Neural cell (in vitro differentiated cells): Measurements from ENCODE around the gene SERPINA6. TPM values are rescaled to one million over a fixed set of nuclear protein-coding genes. Genes with fewer than 3 reads are reported as not detected.
"Not testable (repeated sequence)": the region's sequence is repeated elsewhere in the genome, so short reads cannot be mapped to it uniquely, and the experiment has no call there.

Experiments used
- H2AFZ ChIP-seq: fragments of 200-600, 300-800 bp; sonication (generic), shearing (Covaris generic); 2 replicates; pipeline ENCODE4 v1.6.0; 2014; ENCODE audit warnings: low read depth, mild to moderate bottlenecking, antibody characterized with exemption, low read length, moderate library complexity
- H3F3A ChIP-seq: fragments of 200-600 bp; shearing (Covaris generic); 2 replicates; pipeline ENCODE4 v1.6.1; 2016; ENCODE audit warnings: mild to moderate bottlenecking, moderate library complexity, mixed read lengths, antibody characterized with exemption, low read length; ENCODE audit not compliant: insufficient read depth, poor library complexity, severe bottlenecking
- H3K27ac ChIP-seq: fragments of 200-600, 300-800 bp; sonication (generic), shearing (Covaris generic); 2 replicates; pipeline ENCODE4 v1.5.1; 2014; ENCODE audit warnings: mild to moderate bottlenecking, low read length, moderate library complexity
- H3K27me3 ChIP-seq: fragments of 300-800, 200-600 bp; sonication (generic), shearing (Covaris generic); 2 replicates; pipeline ENCODE4 v1.6.0; 2014; ENCODE audit warnings: mild to moderate bottlenecking, low read depth, low read length, moderate library complexity; ENCODE audit not compliant: insufficient read depth
- H3K36me3 ChIP-seq: fragments of 300-800, 200-600 bp; sonication (generic), shearing (Covaris generic); 2 replicates; pipeline ENCODE4 v1.5.1; 2014; ENCODE audit warnings: mild to moderate bottlenecking, antibody characterized with exemption, low read length, moderate library complexity; ENCODE audit not compliant: insufficient read depth
- H3K4me2 ChIP-seq: fragments of 300-800, 200-600 bp; sonication (generic), shearing (Covaris generic); 2 replicates; pipeline ENCODE4 v1.6.0; 2014; ENCODE audit warnings: mild to moderate bottlenecking, low read length
- H3K4me3 ChIP-seq: fragments of 300-800, 200-600 bp; sonication (generic), shearing (Covaris generic); 2 replicates; pipeline ENCODE4 v1.5.1; 2014; ENCODE audit warnings: mild to moderate bottlenecking, low read length, moderate library complexity
- H3K79me2 ChIP-seq: fragments of 200-600 bp; shearing (Covaris generic); replicated peaks from 2 replicates; pipeline ENCODE4 v1.6.0; 2014; ENCODE audit warnings: mild to moderate bottlenecking, low read length, moderate library complexity; ENCODE audit not compliant: insufficient read depth
- H3K9ac ChIP-seq: fragments of 300-800, 200-600 bp; sonication (generic), shearing (Covaris generic); 2 replicates; pipeline ENCODE4 v1.6.1; 2016; ENCODE audit warnings: mild to moderate bottlenecking, low read length, mixed read lengths
- H3K9me2 ChIP-seq: fragments of 200-600 bp; shearing (Covaris generic); 2 replicates; pipeline ENCODE4 v1.6.1; 2016; ENCODE audit warnings: mild to moderate bottlenecking, low read length, mixed read lengths; ENCODE audit not compliant: insufficient read depth
- H3K9me3 ChIP-seq: fragments of 200-600, 300-800 bp; sonication (generic), shearing (Covaris generic); 2 replicates; pipeline ENCODE4 v1.6.1; 2016; ENCODE audit warnings: mild to moderate bottlenecking, mixed run types, low read length, moderate library complexity, mixed read lengths
- H4K20me1 ChIP-seq: fragments of 200-600 bp; shearing (Covaris generic); 2 replicates; pipeline ENCODE4 v1.6.1; 2016; ENCODE audit warnings: mild to moderate bottlenecking, mixed run types; ENCODE audit not compliant: insufficient read depth
- polyA plus RNA-seq: library from polyadenylated mRNA; depleted of rRNA; stranded (reverse); fragments of >200 nt; gene quantifications from 2 replicates; pipeline ENCODE4 v1.2.3, GENCODE V29; 2014

SERPINA6 gene
- polyA plus RNA-seq, 1 donor from 2014 or later: not detected

- H3K79me2 ChIP-seq, H3K27ac ChIP-seq, H3K36me3 ChIP-seq, H3K9me2 ChIP-seq, H3K9me3 ChIP-seq, H3K4me2 ChIP-seq, H3K27me3 ChIP-seq, H3K9ac ChIP-seq, H3F3A ChIP-seq, H3K4me3 ChIP-seq, H4K20me1 ChIP-seq, H2AFZ ChIP-seq: not testable (repeated sequence)
Measured at GRCh38 chr14:94264195-94264594, 58.9 kb downstream of the SERPINA6 start.

Other genes with a start within 250 kb of the SERPINA6 start
- gene DDX24, start 242.1 kb downstream of the SERPINA6 start, polyA plus RNA-seq: 158 and 177 TPM in 2 replicates
- gene IFI27L1, start 242.0 kb downstream of the SERPINA6 start, polyA plus RNA-seq: 37.9 and 45.6 TPM in 2 replicates
- 2.2 and 5.6 TPM in 2 replicates for gene IFI27, start 212.6 kb downstream of the SERPINA6 start, polyA plus RNA-seq
- gene IFI27L2, start 193.7 kb downstream of the SERPINA6 start, polyA plus RNA-seq: 15.3 and 23.7 TPM in 2 replicates
- 4.8 and 5.9 TPM in 2 replicates for gene PPP4R4, start 149.0 kb downstream of the SERPINA6 start, polyA plus RNA-seq
- not detected in 2 replicates for gene SERPINA10, start 30.1 kb downstream of the SERPINA6 start, polyA plus RNA-seq
- not detected in 2 replicates for gene SERPINA2, start 43.4 kb upstream of the SERPINA6 start, polyA plus RNA-seq
- gene SERPINA1, start 65.3 kb upstream of the SERPINA6 start, polyA plus RNA-seq: not detected in 2 replicates
- not detected in 2 replicates for gene SERPINA11, start 129.5 kb upstream of the SERPINA6 start, polyA plus RNA-seq
- gene SERPINA9, start 152.9 kb upstream of the SERPINA6 start, polyA plus RNA-seq: not detected in 2 replicates
- not detected in 2 replicates for gene SERPINA12, start 186.1 kb upstream of the SERPINA6 start, polyA plus RNA-seq
- not detected in 2 replicates for gene SERPINA4, start 238.1 kb upstream of the SERPINA6 start, polyA plus RNA-seq